GM23248 (cell line): ENCODE data around the gene C19orf25. TPM values are rescaled to one million over a fixed set of nuclear protein-coding genes. Genes with fewer than 3 reads are reported as not detected.
A peak's percentile ranks its signal among the peaks of the same experiment; 100 is the strongest.

Source experiments
- DNase-seq: peaks from one replicate; pipeline ENCODE4 v3.0.0-alpha.2; 2015
- H2AFZ ChIP-seq: fragments of 200-600 bp; sonication (generic); 2 replicates; pipeline ENCODE4 v1.6.1; 2016; ENCODE audit warnings: antibody characterized with exemption
- H3F3A ChIP-seq: fragments of 200-600 bp; sonication (generic); 2 replicates; pipeline ENCODE4 v1.6.1; 2016; ENCODE audit warnings: mild to moderate bottlenecking, antibody characterized with exemption, mixed run types; ENCODE audit not compliant: insufficient read depth
- H3K27ac ChIP-seq: fragments of 200-600 bp; sonication (generic); 2 replicates; pipeline ENCODE4 v1.5.1; 2016; ENCODE audit warnings: mild to moderate bottlenecking
- H3K27me3 ChIP-seq: fragments of 200-600 bp; sonication (generic); replicated peaks from 2 replicates; pipeline ENCODE4 v1.6.1; 2016; ENCODE audit warnings: mild to moderate bottlenecking; ENCODE audit not compliant: insufficient read depth
- H3K36me3 ChIP-seq: fragments of 200-600 bp; sonication (generic); 2 replicates; pipeline ENCODE4 v1.6.1; 2016; ENCODE audit warnings: low read depth, mild to moderate bottlenecking
- H3K4me1 ChIP-seq: fragments of 200-600 bp; sonication (generic); 2 replicates; pipeline ENCODE4 v1.6.1; 2016; ENCODE audit warnings: mild to moderate bottlenecking; ENCODE audit not compliant: insufficient read depth
- H3K4me2 ChIP-seq: fragments of 200-600 bp; sonication (generic); one replicate; pipeline ENCODE4 v1.6.1; 2016; ENCODE audit warnings: mild to moderate bottlenecking; ENCODE audit not compliant: unreplicated experiment
- H3K4me3 ChIP-seq: fragments of 200-600 bp; sonication (generic); 2 replicates; pipeline ENCODE4 v1.5.1; 2016; ENCODE audit warnings: mild to moderate bottlenecking
- H3K79me2 ChIP-seq: fragments of 200-600 bp; sonication (generic); 2 replicates; pipeline ENCODE4 v1.6.1; 2016; ENCODE audit warnings: mild to moderate bottlenecking; ENCODE audit not compliant: insufficient read depth
- H3K9ac ChIP-seq: fragments of 200-600 bp; sonication (generic); 2 replicates; pipeline ENCODE4 v1.6.1; 2016; ENCODE audit warnings: mild to moderate bottlenecking
- H3K9me2 ChIP-seq: fragments of 200-600 bp; sonication (generic); 2 replicates; pipeline ENCODE4 v1.6.1; 2016; ENCODE audit warnings: mixed run types, mild to moderate bottlenecking, moderate library complexity; ENCODE audit not compliant: insufficient read depth
- H3K9me3 ChIP-seq: fragments of 200-600 bp; sonication (generic); one replicate; pipeline ENCODE4 v1.6.1; 2017; ENCODE audit warnings: low read depth
- H4K20me1 ChIP-seq: fragments of 200-600 bp; sonication (generic); 2 replicates; pipeline ENCODE4 v1.6.0; 2016; ENCODE audit not compliant: insufficient read depth
- EZH2 ChIP-seq: fragments of 200-600 bp; sonication (generic); IDR thresholded peaks from 2 replicates; pipeline ENCODE4 v1.6.1; 2018; ENCODE audit warnings: antibody characterized with exemption, mild to moderate bottlenecking; ENCODE audit not compliant: insufficient read depth, poor library complexity, severe bottlenecking
- EZH2phosphoT487 ChIP-seq: fragments of 200-600 bp; sonication (generic); IDR thresholded peaks from 2 replicates; pipeline ENCODE4 v1.6.1; 2018; ENCODE audit warnings: antibody characterized with exemption, moderate library complexity, mild to moderate bottlenecking, low read depth; ENCODE audit not compliant: insufficient read depth
- WGBS, 2 experiments: methylation state at CpG; one replicate each; pipeline ENCODE4 v1.1.6; 2015 to 2017; ENCODE audit warnings: low lambda C conversion rate in 2 of 2, low coverage in 1 of 2; ENCODE audit errors: missing lambda C conversion rate in 2 of 2; 5-methylcytosine and 5-hydroxymethylcytosine counted together
- in situ Hi-C: fragments of 300-500 bp; cut with MboI; formaldehyde crosslinking; loops from 2 replicates; pipeline ENCODE4 v1.15.0; 2020
- polyA plus RNA-seq: library from polyadenylated mRNA; unstranded; fragments of >200 nt; fragmentation: Nextera tagmentation; extraction: Ambion mirVana; gene quantifications from 2 replicates; pipeline ENCODE4 v1.2.1, GENCODE V29; 2016
- total RNA-seq: library from RNA; depleted of rRNA; stranded (reverse); fragments of >200 nt; shearing (Covaris generic); gene quantifications from 2 replicates; pipeline ENCODE4 v1.2.3, GENCODE V29; 2014

Gene C19orf25
- total and polyA plus RNA-seq, 2 experiments from 2014 or later: 34.7 to 35.9 TPM

DNA sequence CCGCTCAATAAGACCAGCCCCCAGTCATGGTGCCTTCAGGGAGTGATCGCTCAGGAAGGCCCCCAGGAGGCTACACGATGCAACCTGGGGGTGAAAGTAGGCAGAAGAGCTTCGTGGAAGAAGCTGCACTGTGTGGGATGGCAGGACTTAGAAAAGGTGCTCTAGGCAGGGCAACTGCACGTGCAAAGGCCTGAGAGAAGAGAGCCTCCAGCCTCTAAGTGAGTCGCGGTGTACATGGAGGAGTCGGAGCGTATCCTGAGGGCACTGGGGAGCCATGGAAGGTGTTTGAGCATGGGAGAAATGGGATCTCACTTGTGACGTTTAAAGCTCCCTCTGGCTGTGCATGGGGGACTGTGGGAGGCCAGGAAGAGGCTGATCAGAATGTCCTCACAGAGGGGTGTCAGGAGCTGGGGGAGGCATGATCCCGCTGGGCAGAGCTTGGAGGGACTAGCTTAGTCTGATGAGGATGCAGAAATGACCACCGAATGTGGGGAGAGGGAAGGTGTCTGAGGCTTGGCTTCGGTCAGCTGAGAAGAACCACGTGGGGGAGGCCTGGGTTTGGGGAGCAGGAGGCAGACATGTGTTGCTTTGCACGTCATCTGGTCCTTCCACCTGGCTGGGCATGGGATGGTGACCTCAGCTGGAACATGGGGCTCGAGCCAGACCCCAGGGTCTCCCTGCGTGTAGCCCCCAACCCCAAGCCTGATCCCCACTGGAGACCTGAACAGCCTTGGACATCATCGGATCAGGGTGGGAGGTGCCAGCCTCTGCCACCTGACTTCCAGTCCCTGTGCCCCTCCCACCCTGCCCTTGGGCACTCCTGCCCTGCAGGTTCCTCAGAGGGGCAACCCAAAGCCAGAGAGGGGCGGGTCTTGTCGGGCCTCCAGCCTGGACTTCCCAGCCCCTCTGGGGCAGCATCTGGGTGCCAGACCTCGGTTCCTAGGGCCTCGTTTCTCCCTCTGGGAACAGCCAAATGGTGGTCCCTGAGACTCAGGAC, 28.0 kb downstream of the C19orf25 start:
- Histone ChIP-seq H2AFZ (no peak overlapping the region), H3K9me2 (no peaks in the 10 kb centered on the region), H3K79me2 (no peaks in the 10 kb centered on the region), H3K27ac (no peak overlapping the region), H3K9ac (no peak overlapping the region), H3K36me3 (no peaks in the 10 kb centered on the region), H4K20me1 (no peaks in the 10 kb centered on the region), H3K4me3 (no peak overlapping the region), H3K27me3 (peaks cover 28% of the 10 kb centered on the region), H3K4me1 (no peaks in the 10 kb centered on the region), H3F3A (peaks cover 12% of the 10 kb centered on the region; the same call in 1 of the 2 replicates), H3K4me2 (no peak overlapping the region), H3K9me3 (no peaks in the 10 kb centered on the region)
- no peak for DNase-seq
- in situ Hi-C loops: no loop called here
- TF ChIP-seq EZH2phosphoT487 (no peak), EZH2 (no peak)
- 25 to 29% methylated on average over 20 to 22 of the region's 22 CpGs for WGBS, 2 experiments

DNA sequence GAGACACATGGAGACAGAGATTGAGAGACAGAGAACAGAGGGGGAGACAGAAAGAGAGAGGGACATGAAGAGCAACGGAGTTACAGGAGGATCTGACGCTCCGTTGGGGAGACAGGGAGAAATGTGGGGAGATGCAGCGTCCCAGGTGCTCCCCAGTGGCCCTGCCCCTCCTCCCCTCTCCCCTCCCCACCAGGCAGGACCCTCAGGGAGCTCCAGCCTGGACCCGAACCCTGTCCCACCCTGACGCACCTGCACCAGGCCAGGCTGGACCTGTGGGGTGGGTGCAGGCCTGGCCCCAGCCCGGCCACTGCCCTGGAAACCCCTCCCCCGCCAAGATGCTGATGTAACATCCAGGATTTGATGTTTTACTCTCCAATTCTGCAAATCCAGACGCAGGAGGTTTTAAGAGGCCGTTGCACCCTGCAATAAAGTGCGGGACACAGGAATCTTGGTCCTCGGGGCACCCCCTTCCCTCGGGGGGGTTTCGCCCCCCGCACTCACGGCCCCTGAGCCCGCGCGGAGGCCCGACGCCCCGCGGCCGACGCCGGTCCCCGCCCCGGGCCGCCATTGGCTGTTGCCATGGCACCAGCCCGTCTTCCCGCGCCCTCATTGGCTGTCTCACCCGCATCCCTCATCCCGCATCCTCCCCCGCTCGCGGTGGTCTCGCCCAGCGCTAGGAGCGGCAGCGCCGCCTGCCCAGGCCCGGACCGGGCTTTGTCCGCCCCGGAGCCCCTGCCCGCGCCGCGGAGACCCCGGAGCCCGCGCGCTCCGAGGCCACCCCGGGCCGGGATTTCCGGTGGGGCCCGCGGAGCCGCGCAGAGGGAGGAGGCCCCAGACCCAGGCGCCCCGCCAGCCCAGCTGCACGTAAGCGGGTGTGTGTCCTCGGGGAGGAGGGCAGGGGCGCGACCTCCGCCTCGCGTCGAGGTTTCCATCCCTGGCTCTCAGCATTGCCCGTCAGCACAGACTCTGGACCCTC, 29.3 kb downstream of the C19orf25 start, which contains the start of gene APC2:
TSS of gene APC2 (plus strand) at position 655 of the 976 bp plus-strand sequence. CDS start 2,881 bp downstream, outside the sequence.
- H3K4me1 ChIP-seq: no peaks in the 10 kb centered on the region
- no peaks in the 10 kb centered on the region for H3K36me3 ChIP-seq
- in situ Hi-C loops: no loop called here
- H4K20me1 ChIP-seq: no peaks in the 10 kb centered on the region
- H3K27ac ChIP-seq: no peak within 1 kb of the TSS
- 5 to 7% methylated on average over 42 to 46 of the region's 74 CpGs for WGBS, 2 experiments
- peak; percentile 69 for DNase-seq
- H3K4me2 ChIP-seq: no peak within 1 kb of the TSS
- peak within 1 kb of the TSS; percentile 40; the same call in 1 of the 2 replicates for H3K4me3 ChIP-seq
- H3K9ac ChIP-seq: no peak within 1 kb of the TSS
- no peaks in the 10 kb centered on the region for H3K9me3 ChIP-seq
- H3F3A ChIP-seq: peaks cover 12% of the 10 kb centered on the region; the same call in 1 of the 2 replicates
- H3K9me2 ChIP-seq: no peaks in the 10 kb centered on the region
- peak within 1 kb of the TSS; percentile 33 for H2AFZ ChIP-seq
- TF ChIP-seq EZH2phosphoT487 (no peak), EZH2 (peak; percentile 4)
- H3K27me3 ChIP-seq: peaks cover 28% of the 10 kb centered on the region
- H3K79me2 ChIP-seq: no peaks in the 10 kb centered on the region

DNA sequence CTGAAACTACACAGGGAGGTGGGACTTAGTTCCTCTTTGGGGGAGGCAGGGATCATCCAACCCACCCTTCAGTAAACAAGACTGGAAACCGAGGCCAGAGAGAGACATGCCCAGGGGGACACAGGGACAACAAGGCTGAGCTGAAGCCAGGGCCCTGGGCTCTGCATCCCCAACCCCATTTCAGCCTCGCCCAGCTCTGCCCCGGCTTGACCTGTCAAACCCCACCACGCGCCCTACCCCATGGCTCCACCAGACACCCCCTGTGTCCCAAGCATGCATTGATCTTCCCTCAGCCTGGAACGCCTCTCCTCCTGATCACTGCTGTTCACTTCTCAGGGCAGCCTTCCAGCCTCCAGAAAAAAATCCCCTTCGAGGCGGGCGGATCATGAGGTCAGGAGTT, 31.1 kb downstream of the C19orf25 start:
- DNase-seq: no peak
- 91 to 92% methylated on average over 9 of the region's 9 CpGs for WGBS, 2 experiments
- Histone ChIP-seq H3K4me2 (no peak overlapping the region), H3K4me3 (no peak overlapping the region), H3K9me2 (no peaks in the 10 kb centered on the region), H3K36me3 (no peaks in the 10 kb centered on the region), H4K20me1 (no peaks in the 10 kb centered on the region), H3K4me1 (no peaks in the 10 kb centered on the region), H3K79me2 (no peaks in the 10 kb centered on the region), H3K9me3 (no peaks in the 10 kb centered on the region), H2AFZ (no peak overlapping the region), H3K27ac (no peak overlapping the region), H3K9ac (no peak overlapping the region), H3K27me3 (peaks cover 28% of the 10 kb centered on the region), H3F3A (peaks cover 20% of the 10 kb centered on the region)
- TF ChIP-seq EZH2 (no peak), EZH2phosphoT487 (no peak)
- in situ Hi-C loops: no loop called here

GRCh38 chr19:1447504-1447903, 31.5 kb downstream of the C19orf25 start:
- Histone ChIP-seq H4K20me1 (no peaks in the 10 kb centered on the region), H3K27me3 (peaks cover 28% of the 10 kb centered on the region), H3K4me3 (no peak overlapping the region), H3K36me3 (peaks cover under 1% of the 10 kb centered on the region; the same call in 1 of the 2 replicates), H3K27ac (no peak overlapping the region), H3K9ac (no peak overlapping the region), H3K4me2 (no peak overlapping the region), H3K4me1 (no peaks in the 10 kb centered on the region), H2AFZ (no peak overlapping the region), H3K9me3 (no peaks in the 10 kb centered on the region), H3F3A (peaks cover 25% of the 10 kb centered on the region), H3K79me2 (no peaks in the 10 kb centered on the region), H3K9me2 (no peaks in the 10 kb centered on the region)
- no peak for DNase-seq
- in situ Hi-C loops: no loop called here
- 14 to 23% methylated on average over 4 of the region's 4 CpGs for WGBS, 2 experiments
- no peak for TF ChIP-seq EZH2
- TF ChIP-seq EZH2phosphoT487: no peak
